Measurements from ENCODE around the gene UGT1A8.

UGT1A8 gene

GRCh38 chr2:233772153-233772552 lies 154.7 kb downstream of the UGT1A8 start:
- DNase-seq, result no peak

GRCh38 chr2:233772583-233772982 lies 155.2 kb downstream of the UGT1A8 start:
- DNase-seq, result no peak

- DNase-seq, result no peak
These were observed 156.4 kb downstream of the UGT1A8 start for GRCh38 chr2:233773854-233774253.

- DNase-seq, result no peak
These were observed 158.0 kb downstream of the UGT1A8 start for GRCh38 chr2:233775414-233775813.

- no peak for DNase-seq
These were observed 160.6 kb downstream of the UGT1A8 start, which contains the start of gene MROH2A for GRCh38 chr2:233778030-233778429. TSS of gene MROH2A (plus strand) at chr2:233778330. CDS start at chr2:233779359, 1,029 bp downstream.

- DNase-seq, result no peak
These were observed 162.3 kb downstream of the UGT1A8 start for GRCh38 chr2:233779722-233780121.

- DNase-seq, result no peak
These were observed 163.3 kb downstream of the UGT1A8 start for GRCh38 chr2:233780771-233781170.

GRCh38 chr2:233789554-233789953 lies 172.1 kb downstream of the UGT1A8 start:
- DNase-seq, result no peak

DNA sequence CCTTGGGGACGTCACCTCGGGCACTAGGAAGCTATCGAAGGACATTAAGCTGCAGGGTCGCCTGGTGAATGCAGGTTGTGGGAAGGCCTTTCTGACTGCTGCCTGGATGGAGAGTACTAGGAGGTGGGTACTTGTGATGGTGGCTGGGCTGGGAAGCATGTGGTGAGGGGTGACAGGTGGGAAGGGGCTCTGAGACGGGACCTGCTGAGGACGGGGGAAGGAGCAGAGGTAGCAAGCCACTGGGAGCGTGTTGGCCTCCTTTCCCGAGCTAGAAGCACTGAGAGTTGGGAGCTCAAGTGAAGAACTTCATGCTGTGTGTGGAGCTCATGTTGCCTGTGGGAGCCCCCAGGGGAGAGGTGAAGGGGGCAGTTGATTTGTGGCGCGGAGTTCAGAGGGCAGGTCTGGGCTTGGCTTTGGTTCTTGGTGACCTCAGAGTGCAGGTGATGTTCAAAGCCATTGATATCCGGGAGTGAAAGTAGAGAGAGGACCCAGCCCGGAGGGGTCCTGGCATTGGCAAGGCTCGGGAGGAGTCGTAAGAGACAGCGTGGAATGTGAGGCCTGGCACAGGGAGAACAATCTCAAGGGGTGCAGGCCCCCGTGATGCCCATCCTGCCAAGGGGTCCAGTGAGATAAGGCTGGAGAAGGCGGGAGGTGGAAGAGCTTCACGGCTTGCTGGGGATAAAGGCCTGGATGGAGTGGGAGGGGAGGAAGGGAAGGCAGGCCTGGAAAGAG lies 173.9 kb downstream of the UGT1A8 start:
- DNase-seq, result no peak

GRCh38 chr2:233791883-233792329 lies 174.5 kb downstream of the UGT1A8 start:
- no peak for DNase-seq

DNA sequence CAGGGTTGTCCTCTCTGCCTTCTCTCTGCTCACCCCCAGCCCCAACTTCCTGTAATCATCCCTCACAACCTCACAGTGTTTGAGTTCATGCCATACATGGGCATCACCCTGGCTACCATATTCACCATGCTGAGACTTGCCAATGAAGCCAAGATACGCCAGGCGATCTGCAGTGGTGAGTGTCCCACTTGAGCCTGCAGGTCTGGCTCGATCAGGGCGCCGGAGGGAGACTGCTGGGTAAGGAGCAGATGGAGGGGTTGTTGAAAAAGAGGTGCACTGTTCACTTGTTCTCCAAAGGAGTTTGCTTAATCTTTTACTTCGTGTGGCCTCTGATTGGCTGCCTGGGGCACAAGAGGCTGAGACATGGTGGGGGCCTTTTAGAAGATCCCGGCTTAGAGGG lies 175.3 kb downstream of the UGT1A8 start:
- no peak for DNase-seq

- DNase-seq, result no peak
These were observed 176.2 kb downstream of the UGT1A8 start for GRCh38 chr2:233793465-233794127.

GRCh38 chr2:233794128-233794658 lies 176.8 kb downstream of the UGT1A8 start:
- DNase-seq, result no peak

- no peak for DNase-seq
These were observed 178.3 kb downstream of the UGT1A8 start for GRCh38 chr2:233795735-233796171.

GRCh38 chr2:233796254-233796653 lies 178.8 kb downstream of the UGT1A8 start:
- DNase-seq, result no peak

DNA sequence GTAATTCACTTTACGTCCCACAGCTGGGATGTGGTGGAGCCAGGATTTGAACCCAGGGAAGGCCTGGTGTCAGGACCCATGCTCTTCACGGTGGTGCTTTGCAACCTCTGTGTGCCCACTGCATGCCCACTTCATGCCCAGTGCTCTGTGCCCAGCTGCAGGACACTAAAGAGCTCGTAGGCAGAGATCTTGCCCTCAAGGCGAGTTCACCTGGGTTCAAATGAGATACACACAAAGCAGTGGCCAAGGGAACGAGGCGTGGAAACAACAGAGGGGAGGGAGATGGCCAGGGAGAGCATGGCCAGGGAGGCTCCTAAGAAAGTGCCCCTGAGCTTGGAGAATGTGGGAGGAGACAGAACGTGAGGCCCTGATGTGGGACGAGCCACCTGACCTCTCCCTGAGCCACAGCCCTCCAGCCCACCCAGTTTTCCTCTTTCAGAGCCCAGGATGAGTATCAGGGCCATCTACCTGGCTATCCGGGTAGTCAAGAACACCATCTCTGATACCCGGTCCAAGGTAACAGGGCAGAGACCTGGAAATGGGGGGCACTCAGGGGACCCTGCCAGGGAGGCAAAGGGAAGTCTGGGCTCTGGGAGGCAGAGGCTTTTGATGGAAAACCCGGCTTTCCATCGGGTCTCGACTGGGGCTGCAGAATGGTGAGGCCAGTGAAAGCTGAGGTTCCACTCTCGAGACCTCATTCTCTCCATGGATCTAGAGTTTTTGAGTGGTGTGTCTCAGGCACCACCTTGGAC lies 181.1 kb downstream of the UGT1A8 start:
- no peak for DNase-seq

DNA sequence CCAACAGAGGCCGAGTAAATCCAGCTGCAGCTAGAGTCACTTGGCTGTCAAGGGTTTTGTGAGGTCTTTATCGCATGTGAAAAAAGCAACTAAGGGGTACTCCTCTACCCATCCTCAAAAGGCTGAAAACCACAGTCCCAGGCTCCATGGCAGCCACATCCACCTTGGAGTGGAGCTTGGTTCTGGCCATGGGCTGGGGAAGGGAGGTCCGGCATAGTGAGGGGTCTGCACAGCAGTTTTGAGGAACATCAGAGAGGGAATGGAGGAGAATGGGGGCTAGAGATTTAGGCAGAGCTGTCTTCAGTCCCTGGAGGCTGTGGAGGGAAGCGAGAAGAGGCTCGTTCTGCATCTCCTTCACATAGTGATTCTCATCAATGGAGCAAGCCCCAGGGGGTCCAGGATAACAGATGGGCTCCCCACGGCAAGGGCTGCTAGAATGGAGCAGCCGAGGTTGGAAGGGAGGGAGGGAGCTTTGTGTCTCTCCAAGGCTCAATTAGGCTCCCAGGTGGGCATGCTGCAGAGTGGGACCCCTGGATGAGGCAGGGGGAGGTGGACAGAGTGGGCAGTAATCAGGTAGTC lies 181.7 kb downstream of the UGT1A8 start:
- DNase-seq, result no peak

DNA sequence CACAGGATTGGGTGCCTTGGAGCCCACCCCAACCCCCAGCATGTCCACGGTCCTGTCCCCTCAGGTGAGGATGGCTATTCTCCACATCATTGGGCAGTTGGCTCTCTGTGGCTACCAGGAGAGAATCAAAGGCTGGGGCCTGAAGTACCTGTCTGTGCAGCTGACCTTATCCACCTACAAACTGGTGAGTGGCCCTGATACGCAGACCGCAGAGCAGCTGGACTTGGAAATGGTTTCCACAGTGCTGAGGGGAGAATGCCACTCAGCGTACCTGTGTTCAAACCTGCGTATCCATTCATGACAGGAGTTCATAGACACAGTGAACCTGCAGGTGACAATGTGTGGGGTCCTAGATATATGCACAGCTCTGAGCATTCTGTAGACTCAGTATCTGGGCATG lies 182.3 kb downstream of the UGT1A8 start:
- DNase-seq, result no peak

DNA sequence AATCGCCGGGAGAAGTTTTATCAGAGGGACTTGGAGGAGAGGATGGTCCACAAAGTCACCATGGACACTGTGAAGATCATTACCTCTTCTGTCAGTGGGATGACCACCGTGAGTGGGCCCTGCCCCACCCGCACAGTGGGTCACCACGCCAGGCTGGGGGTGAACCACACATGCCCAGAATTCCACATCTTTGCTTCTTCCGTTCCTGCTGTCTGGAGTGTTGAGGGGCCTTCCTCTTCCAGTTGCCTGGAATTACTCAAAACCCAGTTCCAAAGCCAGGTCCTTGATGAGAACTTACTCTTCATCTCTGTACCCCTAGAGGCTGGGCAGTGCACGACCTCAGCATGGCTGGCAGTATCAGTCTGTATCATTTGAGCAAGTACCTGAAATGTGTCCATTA lies 182.8 kb downstream of the UGT1A8 start:
- DNase-seq, result no peak

DNA sequence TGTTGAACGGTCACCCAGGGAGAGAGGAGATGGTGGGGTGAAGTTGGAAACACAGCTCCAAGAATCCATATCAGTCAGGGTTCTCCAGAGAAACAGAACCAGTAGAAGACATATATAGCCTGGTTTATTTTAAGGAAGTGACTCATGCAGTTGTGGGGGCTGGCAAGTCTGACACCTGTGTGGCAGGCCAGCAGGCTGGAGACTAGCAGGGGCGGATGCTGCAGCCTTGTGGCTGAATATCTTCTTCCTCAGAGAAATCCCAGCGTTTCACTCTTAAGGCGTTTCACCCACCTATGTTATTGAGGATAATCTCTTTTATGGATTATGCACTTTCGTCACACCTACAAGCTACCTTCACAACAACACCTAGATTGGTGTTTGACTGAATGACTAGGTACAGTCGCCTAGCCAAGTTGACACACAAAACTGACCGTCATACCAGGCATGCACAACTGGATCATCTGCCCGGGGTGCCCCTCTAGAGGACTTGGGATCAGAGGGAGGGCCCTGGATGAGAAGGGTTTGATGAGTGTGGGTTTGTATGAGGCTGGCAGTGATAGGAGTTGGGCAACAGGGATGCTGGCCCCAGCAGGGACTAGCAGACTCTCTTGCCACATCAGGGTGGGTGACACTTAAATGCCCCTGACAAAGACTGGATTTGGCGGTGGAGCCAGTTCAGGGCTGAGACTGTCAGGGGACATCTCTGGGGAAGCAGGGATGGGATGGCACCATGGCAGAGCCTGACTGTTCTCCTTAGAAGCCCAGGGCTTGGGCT lies 184.1 kb downstream of the UGT1A8 start:
- DNase-seq, result peak; percentile 5

DNA sequence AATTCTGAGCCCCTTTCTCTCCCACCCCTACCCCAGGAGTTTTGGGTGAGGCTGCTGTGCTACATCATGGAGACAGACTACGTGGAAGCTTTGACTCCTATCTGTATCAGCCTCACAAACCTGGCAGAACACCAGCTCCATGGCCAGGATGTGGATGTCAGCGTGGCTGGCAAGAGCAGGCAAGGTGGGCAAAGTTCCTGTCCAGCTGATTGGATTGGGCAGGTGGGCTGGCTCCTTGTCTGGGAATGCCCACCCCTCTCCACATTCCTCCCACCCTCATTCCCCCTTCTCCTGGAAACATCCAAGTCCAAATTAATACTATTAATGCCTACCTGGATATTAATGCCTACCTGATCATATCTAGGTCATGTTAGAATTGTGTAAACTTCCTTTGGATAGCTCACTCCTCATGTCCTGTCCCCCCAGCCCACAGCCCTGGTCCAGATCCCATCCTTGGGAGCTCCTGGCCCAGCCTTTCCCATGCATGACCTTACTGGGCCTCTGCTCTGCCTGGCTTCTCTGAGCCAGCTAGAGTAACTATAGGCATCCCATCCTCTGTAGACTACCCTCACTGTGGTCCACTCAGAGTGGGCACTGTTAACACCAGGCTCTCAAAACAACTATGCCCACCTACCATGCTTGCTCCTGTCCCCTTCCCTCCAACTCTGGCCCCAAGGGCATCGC lies 184.8 kb downstream of the UGT1A8 start:
- DNase-seq, result no peak

Measured in activated CD4-positive, alpha-beta T cell treated with anti-CD3 and anti-CD28 coated beads, Interleukin-2, amount 50 U/mL, for 16 hours (primary cell).